H9 (cell line): Measurements from ENCODE around the gene PLXNB2. TPM values are rescaled to one million over a fixed set of nuclear protein-coding genes. Genes with fewer than 3 reads are reported as not detected.

Experiments
- DNase-seq: peaks from one replicate; pipeline ENCODE4 v3.0.0-alpha.2; 2017
- H2AFZ ChIP-seq: one replicate; pipeline ENCODE4 v1.6.1; 2013; ENCODE audit warnings: mild to moderate bottlenecking, low read length, control low read depth, moderate library complexity
- H2AK5ac ChIP-seq: 2 replicates; pipeline ENCODE4 v1.6.1; 2013; ENCODE audit warnings: low read length, control low read depth, mixed read lengths; ENCODE audit not compliant: insufficient read length
- H2BK120ac ChIP-seq: one replicate; pipeline ENCODE4 v1.6.1; 2013; ENCODE audit warnings: low read depth, mild to moderate bottlenecking, low read length, control low read depth, inconsistent platforms; ENCODE audit not compliant: poor library complexity, severe bottlenecking
- H2BK12ac ChIP-seq: 2 replicates; pipeline ENCODE4 v1.6.1; 2013; ENCODE audit warnings: low read length, control low read depth, mixed read lengths, low read depth; ENCODE audit not compliant: insufficient read length
- H2BK15ac ChIP-seq: 2 replicates; pipeline ENCODE4 v1.6.1; 2013; ENCODE audit warnings: low read depth, low read length, control low read depth
- H2BK20ac ChIP-seq: one replicate; pipeline ENCODE4 v1.6.1; 2013; ENCODE audit warnings: low read depth, mild to moderate bottlenecking, low read length, control low read depth, inconsistent platforms; ENCODE audit not compliant: poor library complexity, severe bottlenecking
- H2BK5ac ChIP-seq: 2 replicates; pipeline ENCODE4 v1.6.1; 2013; ENCODE audit warnings: low read length, control low read depth, mixed read lengths; ENCODE audit not compliant: insufficient read length
- H3K14ac ChIP-seq: 2 replicates; pipeline ENCODE4 v1.6.1; 2013; ENCODE audit warnings: low read length, control low read depth; ENCODE audit not compliant: insufficient read depth
- H3K18ac ChIP-seq: 2 replicates; pipeline ENCODE4 v1.6.1; 2013; ENCODE audit warnings: low read depth, mild to moderate bottlenecking, mixed read lengths, low read length, control low read depth; ENCODE audit not compliant: insufficient read length
- H3K23ac ChIP-seq: 2 replicates; pipeline ENCODE4 v1.6.1; 2013; ENCODE audit warnings: low read length, control low read depth, mixed read lengths, low read depth; ENCODE audit not compliant: insufficient read length
- H3K23me2 ChIP-seq: 2 replicates; pipeline ENCODE4 v1.6.1; 2013; ENCODE audit warnings: low read depth, mild to moderate bottlenecking, mixed read lengths, low read length, control low read depth; ENCODE audit not compliant: insufficient read length, poor library complexity, severe bottlenecking
- H3K27ac ChIP-seq: 2 replicates; pipeline ENCODE4 v1.5.1; 2013; ENCODE audit warnings: low read length, control low read depth, mixed read lengths, low read depth; ENCODE audit not compliant: insufficient read length
- H3K27me3 ChIP-seq: 2 replicates; pipeline ENCODE4 v1.6.1; 2013; ENCODE audit warnings: low read length, control low read depth, inconsistent platforms; ENCODE audit not compliant: insufficient read depth
- H3K4ac ChIP-seq: 2 replicates; pipeline ENCODE4 v1.6.1; 2013; ENCODE audit warnings: low read depth, mild to moderate bottlenecking, control low read depth, inconsistent platforms, low read length, moderate library complexity
- H3K4me1 ChIP-seq: 2 replicates; pipeline ENCODE4 v1.6.1; 2013; ENCODE audit warnings: low read length, control low read depth, inconsistent platforms; ENCODE audit not compliant: insufficient read depth
- H3K4me2 ChIP-seq: 2 replicates; pipeline ENCODE4 v1.6.1; 2013; ENCODE audit warnings: low read length, control low read depth, mixed read lengths; ENCODE audit not compliant: insufficient read length, insufficient read depth
- H3K56ac ChIP-seq: 2 replicates; pipeline ENCODE4 v1.6.1; 2013; ENCODE audit warnings: low read depth, mild to moderate bottlenecking, mixed read lengths, low read length, control low read depth; ENCODE audit not compliant: insufficient read length
- H3K79me1 ChIP-seq: 2 replicates; pipeline ENCODE4 v1.6.1; 2013; ENCODE audit warnings: low read depth, mild to moderate bottlenecking, moderate library complexity, low read length, control low read depth, inconsistent platforms; ENCODE audit not compliant: insufficient read depth, poor library complexity, severe bottlenecking
- H3K79me2 ChIP-seq: 2 replicates; pipeline ENCODE4 v1.6.1; 2013; ENCODE audit warnings: low read length, control low read depth, inconsistent platforms; ENCODE audit not compliant: insufficient read depth
- H3K9ac ChIP-seq: 2 replicates; pipeline ENCODE4 v1.6.1; 2013; ENCODE audit warnings: low read length, control low read depth, mixed read lengths; ENCODE audit not compliant: insufficient read length; ENCODE audit errors: extremely low read depth
- H3K9me3 ChIP-seq: one replicate; pipeline ENCODE4 v1.6.1; 2013; ENCODE audit warnings: low read depth, low read length, inconsistent platforms; ENCODE audit not compliant: control insufficient read depth
- H3T11ph ChIP-seq: one replicate; pipeline ENCODE4 v1.6.1; 2013; ENCODE audit warnings: mild to moderate bottlenecking, low read length, control low read depth, inconsistent platforms
- H4K20me1 ChIP-seq: one replicate; pipeline ENCODE4 v1.6.1; 2013; ENCODE audit not compliant: control insufficient read depth, insufficient read length, insufficient read depth
- H4K5ac ChIP-seq: 2 replicates; pipeline ENCODE4 v1.6.1; 2013; ENCODE audit warnings: low read depth, mild to moderate bottlenecking, mixed read lengths, low read length, control low read depth; ENCODE audit not compliant: insufficient read length
- H4K8ac ChIP-seq: replicated peaks from 2 replicates; pipeline ENCODE4 v1.6.1; 2013; ENCODE audit warnings: low read length, control low read depth, mixed read lengths, low read depth; ENCODE audit not compliant: insufficient read length
- H4K91ac ChIP-seq: 2 replicates; pipeline ENCODE4 v1.6.1; 2013; ENCODE audit warnings: low read depth, mild to moderate bottlenecking, moderate library complexity, mixed read lengths, low read length, control low read depth; ENCODE audit not compliant: insufficient read length
- H3K27ac Mint-ChIP-seq, 3 experiments: 2 replicates in 2 of 3; 3 replicates in 1 of 3; pipeline ENCODE4 v1.8.0; 2020 to 2021; ENCODE audit warnings: mixed read lengths in 3 of 3, mild to moderate bottlenecking in 1 of 3, moderate library complexity in 1 of 3
- H3K27me3 Mint-ChIP-seq: 2 replicates; pipeline ENCODE4 v1.8.0; 2021; ENCODE audit warnings: low read depth, mild to moderate bottlenecking, moderate library complexity, mixed read lengths
- H3K36me3 Mint-ChIP-seq, 3 experiments: 2 replicates in 2 of 3; 3 replicates in 1 of 3; pipeline ENCODE4 v1.8.0; 2020 to 2021; ENCODE audit warnings: low read depth in 3 of 3, mixed read lengths in 3 of 3; ENCODE audit not compliant: insufficient read depth in 1 of 3
- H3K4me1 Mint-ChIP-seq, 2 experiments: 2 replicates each; pipeline ENCODE4 v1.8.0; 2020; ENCODE audit warnings: mixed read lengths in 2 of 2
- H3K4me3 Mint-ChIP-seq, 2 experiments: 2 replicates in 1 of 2; 3 replicates in 1 of 2; pipeline ENCODE4 v1.8.0; 2020 to 2021; ENCODE audit warnings: mild to moderate bottlenecking in 2 of 2, mixed read lengths in 2 of 2, moderate library complexity in 1 of 2
- H3K9me3 Mint-ChIP-seq, 2 experiments: 2 replicates in 1 of 2; 3 replicates in 1 of 2; pipeline ENCODE4 v1.8.0; 2020; ENCODE audit warnings: mild to moderate bottlenecking in 2 of 2, mixed read lengths in 2 of 2, moderate library complexity in 1 of 2
- WGBS: extraction: QIAGEN DNeasy Blood & Tissue Kit; methylation state at CpG from one replicate; pipeline ENCODE4 v1.1.7; 2013; ENCODE audit warnings: missing lambda C conversion rate, low lambda C conversion rate, mixed read lengths; ENCODE audit not compliant: insufficient read length; ENCODE audit errors: extremely low coverage; 5-methylcytosine and 5-hydroxymethylcytosine counted together
- total RNA-seq: library from RNA; stranded (reverse); gene quantifications from 2 replicates; pipeline ENCODE4 v1.2.1, GENCODE V29; 2021
- TF ChIP-seq, protein P1 (sequence below): fragments of 200-600 bp; sonication (generic); conservative IDR thresholded peaks from 3 replicates; pipeline ENCODE4 v1.8.0; 2021; ENCODE audit warnings: antibody characterized with exemption, mild to moderate bottlenecking

The PLXNB2 gene
- total RNA-seq, 1 experiment from 2014 or later, result 87.6 TPM

DNA sequence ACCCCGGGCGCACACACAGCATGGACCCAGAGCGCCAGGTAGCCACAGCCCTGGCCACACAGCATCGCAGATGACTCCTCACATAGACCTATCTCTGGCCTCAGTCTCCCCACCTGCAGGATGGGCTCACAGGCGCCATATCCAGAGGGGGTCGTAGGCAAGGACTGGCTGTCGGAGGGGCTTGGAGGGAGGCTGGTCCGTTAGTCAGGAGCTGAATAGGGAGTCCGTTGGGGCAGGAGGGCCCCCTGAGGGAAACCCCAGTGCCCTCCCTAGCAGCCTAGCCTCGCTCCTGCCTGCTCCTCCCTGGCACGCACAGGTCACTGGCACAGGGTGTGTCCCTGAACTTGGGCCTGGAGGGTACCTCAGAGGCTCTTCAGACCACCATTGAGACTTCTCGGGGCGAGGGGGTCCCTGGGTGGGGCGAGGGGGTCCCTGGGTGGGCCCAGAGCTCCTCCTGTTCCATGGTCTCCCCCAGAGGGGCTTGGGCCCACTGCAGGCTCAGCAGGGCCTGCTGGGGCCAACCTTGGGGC lies 2.0 kb downstream of the PLXNB2 start:
- no peaks in the 10 kb centered on the region for H3K79me1 ChIP-seq
- no peaks in the 10 kb centered on the region; the same call in 1 of the 2 replicates for H3K4me1 ChIP-seq
- H3K9ac ChIP-seq, result no peak overlapping the region
- no peaks in the 10 kb centered on the region for H4K20me1 ChIP-seq
- no peak overlapping the region for H3K27ac ChIP-seq
- Mint-ChIP-seq H3K4me1 (peaks cover 20 to 33% of the 10 kb centered on the region in 2 experiments), H3K4me3 (peak overlapping the region in 1 of 2 experiments; percentile 69; a peak in 2 of 5 replicates), H3K36me3 (no peaks in the 10 kb centered on the region; a peak in 1 of 7 replicates), H3K27me3 (peaks cover 5% of the 10 kb centered on the region), H3K27ac (no peak overlapping the region), H3K9me3 (no peaks in the 10 kb centered on the region)
- no peak for DNase-seq
- no peak overlapping the region for H3K23ac ChIP-seq
- no CpG with 5 or more reads among the region's 14 CpGs for WGBS
- H4K8ac ChIP-seq, result no peak overlapping the region
- no peak overlapping the region for H3K4me2 ChIP-seq
- no peak overlapping the region for H4K5ac ChIP-seq
- no peaks in the 10 kb centered on the region for H3K79me2 ChIP-seq
- H2BK12ac ChIP-seq, result no peak overlapping the region
- H3K56ac ChIP-seq, result no peak overlapping the region
- H2BK15ac ChIP-seq, result no peak overlapping the region
- no peak overlapping the region; the same call in 1 of the 2 replicates for H3K14ac ChIP-seq
- H2BK20ac ChIP-seq, result no peak overlapping the region
- H2BK5ac ChIP-seq, result no peak overlapping the region
- H4K91ac ChIP-seq, result no peak overlapping the region
- H3K4ac ChIP-seq, result no peak overlapping the region
- H3K27me3 ChIP-seq, result no peaks in the 10 kb centered on the region
- H2AK5ac ChIP-seq, result no peak overlapping the region
- no peak overlapping the region for H3T11ph ChIP-seq
- no peak overlapping the region for H2AFZ ChIP-seq
- TF ChIP-seq, protein P1, sequence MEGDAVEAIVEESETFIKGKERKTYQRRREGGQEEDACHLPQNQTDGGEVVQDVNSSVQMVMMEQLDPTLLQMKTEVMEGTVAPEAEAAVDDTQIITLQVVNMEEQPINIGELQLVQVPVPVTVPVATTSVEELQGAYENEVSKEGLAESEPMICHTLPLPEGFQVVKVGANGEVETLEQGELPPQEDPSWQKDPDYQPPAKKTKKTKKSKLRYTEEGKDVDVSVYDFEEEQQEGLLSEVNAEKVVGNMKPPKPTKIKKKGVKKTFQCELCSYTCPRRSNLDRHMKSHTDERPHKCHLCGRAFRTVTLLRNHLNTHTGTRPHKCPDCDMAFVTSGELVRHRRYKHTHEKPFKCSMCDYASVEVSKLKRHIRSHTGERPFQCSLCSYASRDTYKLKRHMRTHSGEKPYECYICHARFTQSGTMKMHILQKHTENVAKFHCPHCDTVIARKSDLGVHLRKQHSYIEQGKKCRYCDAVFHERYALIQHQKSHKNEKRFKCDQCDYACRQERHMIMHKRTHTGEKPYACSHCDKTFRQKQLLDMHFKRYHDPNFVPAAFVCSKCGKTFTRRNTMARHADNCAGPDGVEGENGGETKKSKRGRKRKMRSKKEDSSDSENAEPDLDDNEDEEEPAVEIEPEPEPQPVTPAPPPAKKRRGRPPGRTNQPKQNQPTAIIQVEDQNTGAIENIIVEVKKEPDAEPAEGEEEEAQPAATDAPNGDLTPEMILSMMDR, result no peak
- H3K18ac ChIP-seq, result no peak overlapping the region
- peaks cover 5% of the 10 kb centered on the region for H3K23me2 ChIP-seq
- H2BK120ac ChIP-seq, result no peak overlapping the region
- H3K9me3 ChIP-seq, result no peaks in the 10 kb centered on the region
